GM23338 (cell line): ENCODE data around the gene TPP2. TPM values are rescaled to one million over a fixed set of nuclear protein-coding genes. Genes with fewer than 3 reads are reported as not detected.

Experiments
- ATAC-seq: fragments of 200-7000 bp; cut with Tn5 transposase; 3 replicates; pipeline ENCODE4 v1.9.1; 2020
- DNase-seq: peaks from one replicate; pipeline ENCODE4 v3.0.0-alpha.2; 2015; ENCODE audit warnings: low spot score
- H2AFZ ChIP-seq: fragments of 200-600 bp; sonication (generic); 2 replicates; pipeline ENCODE4 v1.8.0; 2016; ENCODE audit warnings: antibody characterized with exemption, mild to moderate bottlenecking, moderate library complexity
- H3F3A ChIP-seq: fragments of 200-600 bp; sonication (generic); replicated peaks from 2 replicates; pipeline ENCODE4 v1.8.0; 2017; ENCODE audit warnings: antibody characterized with exemption, mixed run types, low read depth
- H3K27ac ChIP-seq: fragments of 200-600 bp; sonication (generic); 2 replicates; pipeline ENCODE4 v1.6.1; 2016; ENCODE audit warnings: low read depth
- H3K27me3 ChIP-seq: fragments of 200-600 bp; sonication (generic); 2 replicates; pipeline ENCODE4 v1.8.0; 2016; ENCODE audit warnings: mild to moderate bottlenecking, mixed run types, moderate library complexity; ENCODE audit not compliant: insufficient read depth
- H3K36me3 ChIP-seq: fragments of 200-600 bp; sonication (generic); 2 replicates; pipeline ENCODE4 v1.8.0; 2016; ENCODE audit warnings: mild to moderate bottlenecking; ENCODE audit not compliant: insufficient read depth
- H3K4me1 ChIP-seq: fragments of 200-600 bp; sonication (generic); 2 replicates; pipeline ENCODE4 v1.8.0; 2016; ENCODE audit warnings: mild to moderate bottlenecking, moderate library complexity; ENCODE audit not compliant: insufficient read depth
- H3K4me2 ChIP-seq: fragments of 200-600 bp; sonication (generic); 2 replicates; pipeline ENCODE4 v1.7.1; 2017; ENCODE audit warnings: mixed run types
- H3K4me3 ChIP-seq: fragments of 200-600 bp; sonication (generic); 2 replicates; pipeline ENCODE4 v1.6.1; 2016; ENCODE audit warnings: mixed run types
- H3K79me2 ChIP-seq: fragments of 200-600 bp; sonication (generic); replicated peaks from 2 replicates; pipeline ENCODE4 v1.8.0; 2017; ENCODE audit warnings: mild to moderate bottlenecking; ENCODE audit not compliant: insufficient read depth
- H3K9me2 ChIP-seq: fragments of 200-600 bp; sonication (generic); 2 replicates; pipeline ENCODE4 v1.8.0; 2017; ENCODE audit not compliant: insufficient read depth
- H4K20me1 ChIP-seq: fragments of 200-600 bp; sonication (generic); replicated peaks from 2 replicates; pipeline ENCODE4 v1.8.0; 2017; ENCODE audit warnings: mild to moderate bottlenecking; ENCODE audit not compliant: insufficient read depth
- H3K27ac Mint-ChIP-seq: 2 replicates; pipeline ENCODE4 v1.8.0; 2020; ENCODE audit warnings: inconsistent platforms, mild to moderate bottlenecking, moderate library complexity, mixed read lengths
- H3K27me3 Mint-ChIP-seq: 3 replicates; pipeline ENCODE4 v1.8.0; 2022; ENCODE audit warnings: low read depth, mild to moderate bottlenecking, moderate library complexity, mixed read lengths, inconsistent platforms; ENCODE audit not compliant: insufficient read depth, poor library complexity
- H3K36me3 Mint-ChIP-seq: 3 replicates; pipeline ENCODE4 v1.8.0; 2021; ENCODE audit warnings: low read depth, mild to moderate bottlenecking, inconsistent platforms, moderate library complexity, mixed read lengths
- H3K4me1 Mint-ChIP-seq: 3 replicates; pipeline ENCODE4 v1.8.0; 2020; ENCODE audit warnings: mild to moderate bottlenecking, inconsistent platforms, mixed read lengths
- H3K4me3 Mint-ChIP-seq: 3 replicates; pipeline ENCODE4 v1.8.0; 2021; ENCODE audit warnings: moderate library complexity, mild to moderate bottlenecking, inconsistent platforms, mixed read lengths
- H3K9me3 Mint-ChIP-seq: 3 replicates; pipeline ENCODE4 v1.8.0; 2020; ENCODE audit warnings: moderate library complexity, mild to moderate bottlenecking, inconsistent platforms, mixed read lengths
- CREB1 ChIP-seq: fragments of 250-450 bp; sonication (Bioruptor Pico); IDR thresholded peaks from 2 replicates; pipeline ENCODE4 v1.5.0; 2020; ENCODE audit warnings: low read depth, mild to moderate bottlenecking, moderate library complexity
- EZH2 ChIP-seq: fragments of 200-600 bp; sonication (generic); IDR thresholded peaks from one replicate; pipeline ENCODE4 v1.8.0; 2017; ENCODE audit warnings: antibody characterized with exemption, mild to moderate bottlenecking, low read depth; ENCODE audit not compliant: unreplicated experiment
- EZH2phosphoT487 ChIP-seq: fragments of 200-600 bp; sonication (generic); IDR thresholded peaks from one replicate; pipeline ENCODE4 v1.8.1; 2018; ENCODE audit warnings: antibody characterized with exemption; ENCODE audit not compliant: unreplicated experiment
- JUNB ChIP-seq: IDR thresholded peaks from one replicate; pipeline ENCODE4 v1.6.1; 2016; ENCODE audit warnings: antibody characterized with exemption; ENCODE audit not compliant: unreplicated experiment
- NANOG ChIP-seq: IDR thresholded peaks from 2 replicates; pipeline ENCODE4 v1.6.1; 2016; ENCODE audit warnings: antibody characterized with exemption, borderline replicate concordance
- POLR2AphosphoS5 ChIP-seq: IDR thresholded peaks from 2 replicates; pipeline ENCODE4 v1.6.1; 2016; ENCODE audit warnings: antibody characterized with exemption, low read depth
- STAT1 ChIP-seq: IDR thresholded peaks from one replicate; pipeline ENCODE4 v1.6.1; 2016; ENCODE audit warnings: antibody characterized with exemption; ENCODE audit not compliant: unreplicated experiment
- ZNF114 ChIP-seq: fragments of 250-450 bp; sonication (Bioruptor Pico); IDR thresholded peaks from 2 replicates; pipeline ENCODE4 v1.5.0; 2020; ENCODE audit warnings: mild to moderate bottlenecking, moderate library complexity
- ZNF331 ChIP-seq: fragments of 250-450 bp; sonication (Bioruptor Pico); IDR thresholded peaks from 2 replicates; pipeline ENCODE4 v1.5.0; 2020; ENCODE audit warnings: low read depth, mild to moderate bottlenecking, moderate library complexity
- polyA plus RNA-seq: library from polyadenylated mRNA; unstranded; fragments of >200 nt; fragmentation: Nextera tagmentation; extraction: Ambion mirVana; gene quantifications from 2 replicates; pipeline ENCODE4 v1.2.1, GENCODE V29; 2016
- total RNA-seq: library from RNA; depleted of rRNA; stranded (reverse); fragments of >200 nt; shearing (Covaris generic); gene quantifications from 2 replicates; pipeline ENCODE4 v1.2.3, GENCODE V29; 2014
- TF ChIP-seq, protein P1 (sequence below): fragments of 250-450 bp; sonication (Bioruptor Pico); IDR thresholded peaks from 2 replicates; pipeline ENCODE4 v1.5.0; 2020; ENCODE audit warnings: mild to moderate bottlenecking, moderate library complexity
- TF ChIP-seq, protein P2 (sequence below): IDR thresholded peaks from 2 replicates; pipeline ENCODE4 v1.6.1; 2016; ENCODE audit warnings: antibody characterized with exemption
- TF ChIP-seq, protein P3 (sequence below), 2 experiments: fragments of 200-600 bp in 1 of 2; sonication (generic) in 1 of 2; conservative IDR thresholded peaks; 2 replicates each; pipeline versions ENCODE4 v1.5.1 to v1.6.1; 2016 to 2017; ENCODE audit warnings: antibody characterized with exemption in 2 of 2, low read depth in 2 of 2, mild to moderate bottlenecking in 2 of 2, moderate library complexity in 1 of 2
- TF ChIP-seq, protein P4 (sequence below): IDR thresholded peaks from one replicate; pipeline ENCODE4 v1.6.1; 2018; ENCODE audit warnings: antibody characterized with exemption; ENCODE audit not compliant: unreplicated experiment

Gene TPP2
- total and polyA plus RNA-seq, 2 experiments from 2014 or later = 56.6 to 111 TPM

DNA sequence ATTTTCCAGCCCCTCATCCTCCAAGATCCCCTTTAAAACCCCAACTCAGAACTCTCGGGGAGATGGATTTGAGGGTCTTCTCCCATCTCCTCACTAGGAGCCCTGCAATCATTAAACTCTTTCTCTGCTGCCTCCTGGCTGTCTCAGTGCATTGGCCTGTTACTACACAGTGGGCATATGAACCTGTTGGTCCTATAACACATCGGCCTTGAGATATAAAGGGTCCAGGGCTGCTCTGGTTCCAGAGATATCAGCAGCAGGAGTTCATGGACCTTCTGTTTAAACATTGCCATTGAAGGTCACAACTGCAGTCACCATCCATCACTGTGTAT is 101.8 kb downstream of the TPP2 start:
- H3K27ac Mint-ChIP-seq = no peak overlapping the region
- TF ChIP-seq CREB1 (CRISPR knock-in tag) (no peak), POLR2AphosphoS5 (no peak), ZNF331 (CRISPR knock-in tag) (no peak), NANOG (no peak), JUNB (no peak), ZNF114 (CRISPR knock-in tag) (no peak), EZH2phosphoT487 (no peak), EZH2 (no peak), STAT1 (no peak)
- TF ChIP-seq, protein P1, sequence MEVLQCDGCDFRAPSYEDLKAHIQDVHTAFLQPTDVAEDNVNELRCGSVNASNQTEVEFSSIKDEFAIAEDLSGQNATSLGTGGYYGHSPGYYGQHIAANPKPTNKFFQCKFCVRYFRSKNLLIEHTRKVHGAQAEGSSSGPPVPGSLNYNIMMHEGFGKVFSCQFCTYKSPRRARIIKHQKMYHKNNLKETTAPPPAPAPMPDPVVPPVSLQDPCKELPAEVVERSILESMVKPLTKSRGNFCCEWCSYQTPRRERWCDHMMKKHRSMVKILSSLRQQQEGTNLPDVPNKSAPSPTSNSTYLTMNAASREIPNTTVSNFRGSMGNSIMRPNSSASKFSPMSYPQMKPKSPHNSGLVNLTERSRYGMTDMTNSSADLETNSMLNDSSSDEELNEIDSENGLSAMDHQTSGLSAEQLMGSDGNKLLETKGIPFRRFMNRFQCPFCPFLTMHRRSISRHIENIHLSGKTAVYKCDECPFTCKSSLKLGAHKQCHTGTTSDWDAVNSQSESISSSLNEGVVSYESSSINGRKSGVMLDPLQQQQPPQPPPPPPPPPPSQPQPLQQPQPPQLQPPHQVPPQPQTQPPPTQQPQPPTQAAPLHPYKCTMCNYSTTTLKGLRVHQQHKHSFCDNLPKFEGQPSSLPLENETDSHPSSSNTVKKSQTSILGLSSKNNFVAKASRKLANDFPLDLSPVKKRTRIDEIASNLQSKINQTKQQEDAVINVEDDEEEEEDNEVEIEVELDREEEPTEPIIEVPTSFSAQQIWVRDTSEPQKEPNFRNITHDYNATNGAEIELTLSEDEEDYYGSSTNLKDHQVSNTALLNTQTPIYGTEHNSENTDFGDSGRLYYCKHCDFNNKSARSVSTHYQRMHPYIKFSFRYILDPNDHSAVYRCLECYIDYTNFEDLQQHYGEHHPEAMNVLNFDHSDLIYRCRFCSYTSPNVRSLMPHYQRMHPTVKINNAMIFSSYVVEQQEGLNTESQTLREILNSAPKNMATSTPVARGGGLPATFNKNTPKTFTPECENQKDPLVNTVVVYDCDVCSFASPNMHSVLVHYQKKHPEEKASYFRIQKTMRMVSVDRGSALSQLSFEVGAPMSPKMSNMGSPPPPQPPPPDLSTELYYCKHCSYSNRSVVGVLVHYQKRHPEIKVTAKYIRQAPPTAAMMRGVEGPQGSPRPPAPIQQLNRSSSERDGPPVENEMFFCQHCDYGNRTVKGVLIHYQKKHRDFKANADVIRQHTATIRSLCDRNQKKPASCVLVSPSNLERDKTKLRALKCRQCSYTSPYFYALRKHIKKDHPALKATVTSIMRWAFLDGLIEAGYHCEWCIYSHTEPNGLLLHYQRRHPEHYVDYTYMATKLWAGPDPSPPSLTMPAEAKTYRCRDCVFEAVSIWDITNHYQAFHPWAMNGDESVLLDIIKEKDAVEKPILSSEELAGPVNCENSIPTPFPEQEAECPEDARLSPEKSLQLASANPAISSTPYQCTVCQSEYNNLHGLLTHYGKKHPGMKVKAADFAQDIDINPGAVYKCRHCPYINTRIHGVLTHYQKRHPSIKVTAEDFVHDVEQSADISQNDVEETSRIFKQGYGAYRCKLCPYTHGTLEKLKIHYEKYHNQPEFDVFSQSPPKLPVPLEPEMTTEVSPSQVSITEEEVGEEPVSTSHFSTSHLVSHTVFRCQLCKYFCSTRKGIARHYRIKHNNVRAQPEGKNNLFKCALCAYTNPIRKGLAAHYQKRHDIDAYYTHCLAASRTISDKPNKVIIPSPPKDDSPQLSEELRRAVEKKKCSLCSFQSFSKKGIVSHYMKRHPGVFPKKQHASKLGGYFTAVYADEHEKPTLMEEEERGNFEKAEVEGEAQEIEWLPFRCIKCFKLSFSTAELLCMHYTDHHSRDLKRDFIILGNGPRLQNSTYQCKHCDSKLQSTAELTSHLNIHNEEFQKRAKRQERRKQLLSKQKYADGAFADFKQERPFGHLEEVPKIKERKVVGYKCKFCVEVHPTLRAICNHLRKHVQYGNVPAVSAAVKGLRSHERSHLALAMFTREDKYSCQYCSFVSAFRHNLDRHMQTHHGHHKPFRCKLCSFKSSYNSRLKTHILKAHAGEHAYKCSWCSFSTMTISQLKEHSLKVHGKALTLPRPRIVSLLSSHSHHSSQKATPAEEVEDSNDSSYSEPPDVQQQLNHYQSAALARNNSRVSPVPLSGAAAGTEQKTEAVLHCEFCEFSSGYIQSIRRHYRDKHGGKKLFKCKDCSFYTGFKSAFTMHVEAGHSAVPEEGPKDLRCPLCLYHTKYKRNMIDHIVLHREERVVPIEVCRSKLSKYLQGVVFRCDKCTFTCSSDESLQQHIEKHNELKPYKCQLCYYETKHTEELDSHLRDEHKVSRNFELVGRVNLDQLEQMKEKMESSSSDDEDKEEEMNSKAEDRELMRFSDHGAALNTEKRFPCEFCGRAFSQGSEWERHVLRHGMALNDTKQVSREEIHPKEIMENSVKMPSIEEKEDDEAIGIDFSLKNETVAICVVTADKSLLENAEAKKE (CRISPR knock-in tag) = no peak
- TF ChIP-seq, protein P2, sequence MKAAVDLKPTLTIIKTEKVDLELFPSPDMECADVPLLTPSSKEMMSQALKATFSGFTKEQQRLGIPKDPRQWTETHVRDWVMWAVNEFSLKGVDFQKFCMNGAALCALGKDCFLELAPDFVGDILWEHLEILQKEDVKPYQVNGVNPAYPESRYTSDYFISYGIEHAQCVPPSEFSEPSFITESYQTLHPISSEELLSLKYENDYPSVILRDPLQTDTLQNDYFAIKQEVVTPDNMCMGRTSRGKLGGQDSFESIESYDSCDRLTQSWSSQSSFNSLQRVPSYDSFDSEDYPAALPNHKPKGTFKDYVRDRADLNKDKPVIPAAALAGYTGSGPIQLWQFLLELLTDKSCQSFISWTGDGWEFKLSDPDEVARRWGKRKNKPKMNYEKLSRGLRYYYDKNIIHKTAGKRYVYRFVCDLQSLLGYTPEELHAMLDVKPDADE = no peak
- TF ChIP-seq, protein P3, sequence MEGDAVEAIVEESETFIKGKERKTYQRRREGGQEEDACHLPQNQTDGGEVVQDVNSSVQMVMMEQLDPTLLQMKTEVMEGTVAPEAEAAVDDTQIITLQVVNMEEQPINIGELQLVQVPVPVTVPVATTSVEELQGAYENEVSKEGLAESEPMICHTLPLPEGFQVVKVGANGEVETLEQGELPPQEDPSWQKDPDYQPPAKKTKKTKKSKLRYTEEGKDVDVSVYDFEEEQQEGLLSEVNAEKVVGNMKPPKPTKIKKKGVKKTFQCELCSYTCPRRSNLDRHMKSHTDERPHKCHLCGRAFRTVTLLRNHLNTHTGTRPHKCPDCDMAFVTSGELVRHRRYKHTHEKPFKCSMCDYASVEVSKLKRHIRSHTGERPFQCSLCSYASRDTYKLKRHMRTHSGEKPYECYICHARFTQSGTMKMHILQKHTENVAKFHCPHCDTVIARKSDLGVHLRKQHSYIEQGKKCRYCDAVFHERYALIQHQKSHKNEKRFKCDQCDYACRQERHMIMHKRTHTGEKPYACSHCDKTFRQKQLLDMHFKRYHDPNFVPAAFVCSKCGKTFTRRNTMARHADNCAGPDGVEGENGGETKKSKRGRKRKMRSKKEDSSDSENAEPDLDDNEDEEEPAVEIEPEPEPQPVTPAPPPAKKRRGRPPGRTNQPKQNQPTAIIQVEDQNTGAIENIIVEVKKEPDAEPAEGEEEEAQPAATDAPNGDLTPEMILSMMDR (conservative IDR thresholded peaks at IDR 0.05; ENCODE audit: low read depth in 2 of 2) = no peak
- TF ChIP-seq, protein P4, sequence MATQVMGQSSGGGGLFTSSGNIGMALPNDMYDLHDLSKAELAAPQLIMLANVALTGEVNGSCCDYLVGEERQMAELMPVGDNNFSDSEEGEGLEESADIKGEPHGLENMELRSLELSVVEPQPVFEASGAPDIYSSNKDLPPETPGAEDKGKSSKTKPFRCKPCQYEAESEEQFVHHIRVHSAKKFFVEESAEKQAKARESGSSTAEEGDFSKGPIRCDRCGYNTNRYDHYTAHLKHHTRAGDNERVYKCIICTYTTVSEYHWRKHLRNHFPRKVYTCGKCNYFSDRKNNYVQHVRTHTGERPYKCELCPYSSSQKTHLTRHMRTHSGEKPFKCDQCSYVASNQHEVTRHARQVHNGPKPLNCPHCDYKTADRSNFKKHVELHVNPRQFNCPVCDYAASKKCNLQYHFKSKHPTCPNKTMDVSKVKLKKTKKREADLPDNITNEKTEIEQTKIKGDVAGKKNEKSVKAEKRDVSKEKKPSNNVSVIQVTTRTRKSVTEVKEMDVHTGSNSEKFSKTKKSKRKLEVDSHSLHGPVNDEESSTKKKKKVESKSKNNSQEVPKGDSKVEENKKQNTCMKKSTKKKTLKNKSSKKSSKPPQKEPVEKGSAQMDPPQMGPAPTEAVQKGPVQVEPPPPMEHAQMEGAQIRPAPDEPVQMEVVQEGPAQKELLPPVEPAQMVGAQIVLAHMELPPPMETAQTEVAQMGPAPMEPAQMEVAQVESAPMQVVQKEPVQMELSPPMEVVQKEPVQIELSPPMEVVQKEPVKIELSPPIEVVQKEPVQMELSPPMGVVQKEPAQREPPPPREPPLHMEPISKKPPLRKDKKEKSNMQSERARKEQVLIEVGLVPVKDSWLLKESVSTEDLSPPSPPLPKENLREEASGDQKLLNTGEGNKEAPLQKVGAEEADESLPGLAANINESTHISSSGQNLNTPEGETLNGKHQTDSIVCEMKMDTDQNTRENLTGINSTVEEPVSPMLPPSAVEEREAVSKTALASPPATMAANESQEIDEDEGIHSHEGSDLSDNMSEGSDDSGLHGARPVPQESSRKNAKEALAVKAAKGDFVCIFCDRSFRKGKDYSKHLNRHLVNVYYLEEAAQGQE = no peak
- peaks cover 4% of the 10 kb centered on the region for H3K4me1 Mint-ChIP-seq

More for the DNA sequence above, 101.8 kb downstream of the TPP2 start:
- H3K4me3 Mint-ChIP-seq = no peak overlapping the region
- Histone ChIP-seq H3K27me3 (no peaks in the 10 kb centered on the region), H3F3A (no peaks in the 10 kb centered on the region), H3K4me2 (no peak overlapping the region), H2AFZ (no peak overlapping the region), H4K20me1 (no peaks in the 10 kb centered on the region), H3K4me1 (peaks cover 3% of the 10 kb centered on the region; the same call in 1 of the 2 replicates), H3K4me3 (no peak overlapping the region), H3K79me2 (no peaks in the 10 kb centered on the region), H3K27ac (no peak overlapping the region), H3K9me2 (no peaks in the 10 kb centered on the region), H3K36me3 (no peaks in the 10 kb centered on the region)
- H3K36me3 Mint-ChIP-seq = no peaks in the 10 kb centered on the region
- DNase-seq = no peak
- H3K9me3 Mint-ChIP-seq = peaks cover 4% of the 10 kb centered on the region; the same call in 1 of the 3 replicates
- H3K27me3 Mint-ChIP-seq = no peaks in the 10 kb centered on the region
- ATAC-seq = no peak
